ENCODE data around the gene S100P. TPM values are rescaled to one million over a fixed set of nuclear protein-coding genes. Genes with fewer than 3 reads are reported as not detected.

The S100P gene
- total RNA-seq, 1 donor from 2014 or later, result not detected

GRCh38 chr4:6686104-6686787 lies 7.4 kb upstream of the S100P start:
- no peak overlapping the region for H3K27ac ChIP-seq

GRCh38 chr4:6687947-6688878 lies 5.5 kb upstream of the S100P start:
- no peaks in the 10 kb centered on the region for H3K27me3 ChIP-seq
- DNase-seq (ENCODE audit: low spot score in 2 of 2), result no peak
- H3K4me1 ChIP-seq, result no peaks in the 10 kb centered on the region
- no peaks in the 10 kb centered on the region for H3K9me3 ChIP-seq
- no peaks in the 10 kb centered on the region for H3K36me3 ChIP-seq
- H3K27ac ChIP-seq, result no peak overlapping the region
- H3K4me3 ChIP-seq, result no peak overlapping the region
- TF ChIP-seq CTCF (IDR thresholded peaks at IDR 0.05), result no peak
- intact Hi-C loops (cut with DNase I), result no loop called here

More at GRCh38 chr4:6686104-6686787, 7.4 kb upstream of the S100P start:
- H3K4me1 ChIP-seq, result no peaks in the 10 kb centered on the region
- TF ChIP-seq CTCF (IDR thresholded peaks at IDR 0.05), result no peak
- no peak for DNase-seq (ENCODE audit: low spot score in 2 of 2)
- H3K36me3 ChIP-seq, result no peaks in the 10 kb centered on the region
- H3K9me3 ChIP-seq, result no peaks in the 10 kb centered on the region
- intact Hi-C loops (cut with DNase I), result no loop called here
- H3K4me3 ChIP-seq, result no peak overlapping the region
- H3K27me3 ChIP-seq, result no peaks in the 10 kb centered on the region

GRCh38 chr4:6688879-6689505 lies 4.7 kb upstream of the S100P start:
- peak in 1 of 2 donors; percentile 73 for DNase-seq (ENCODE audit: low spot score in 2 of 2)
- intact Hi-C loops (cut with DNase I), result no loop called here
- no peaks in the 10 kb centered on the region for H3K9me3 ChIP-seq
- H3K27ac ChIP-seq, result no peak overlapping the region
- no peaks in the 10 kb centered on the region for H3K27me3 ChIP-seq
- H3K36me3 ChIP-seq, result no peaks in the 10 kb centered on the region
- TF ChIP-seq CTCF (IDR thresholded peaks at IDR 0.05), result no peak
- H3K4me3 ChIP-seq, result no peak overlapping the region
- no peaks in the 10 kb centered on the region for H3K4me1 ChIP-seq

GRCh38 chr4:6689506-6689960 lies 4.1 kb upstream of the S100P start:
- intact Hi-C loops (cut with DNase I), result no loop called here
- H3K4me3 ChIP-seq, result no peak overlapping the region

More at GRCh38 chr4:6689506-6689960, 4.1 kb upstream of the S100P start:
- Histone ChIP-seq H3K36me3 (no peaks in the 10 kb centered on the region), H3K27me3 (no peaks in the 10 kb centered on the region), H3K27ac (no peak overlapping the region), H3K4me1 (no peaks in the 10 kb centered on the region), H3K9me3 (no peaks in the 10 kb centered on the region)
- TF ChIP-seq CTCF (IDR thresholded peaks at IDR 0.05), result no peak
- DNase-seq (ENCODE audit: low spot score in 2 of 2), result no peak
